Adrenal gland (tissue), 12 donors: ENCODE data around the gene GLIS1. TPM values are rescaled to one million over a fixed set of nuclear protein-coding genes. Genes with fewer than 3 reads are reported as not detected.

Experiments used
- DNase-seq, 7 donors: peaks; one replicate each; pipeline ENCODE4 v3.0.0-alpha.2; 2019 to 2020
- H3K27ac ChIP-seq, 5 donors: fragments of 200-600 bp; sonication (generic) in 4 of 5; 1 replicate in 3 of 5; 2 replicates in 2 of 5; pipeline versions ENCODE4 v1.5.1 to v1.8.0; 2016 to 2020; ENCODE audit warnings: mild to moderate bottlenecking in 1 of 5
- H3K27me3 ChIP-seq: fragments of 200-600 bp; 2 replicates; pipeline ENCODE4 v1.8.0; 2021
- H3K36me3 ChIP-seq, 2 donors: fragments of 200-600 bp; replicated peaks in 1 of 2; 1 replicate in 1 of 2; 2 replicates in 1 of 2; pipeline versions ENCODE4 v1.5.1 to v1.8.0; 2018 to 2022
- H3K4me1 ChIP-seq, 2 donors: fragments of 200-600 bp; replicated peaks in 1 of 2; 1 replicate in 1 of 2; 2 replicates in 1 of 2; pipeline versions ENCODE4 v1.5.1 to v1.8.0; 2018 to 2021
- H3K4me3 ChIP-seq, 4 donors: fragments of 200-600 bp; sonication (generic) in 3 of 4; one replicate each; pipeline ENCODE4 v1.5.1; 2016 to 2018
- H3K9me3 ChIP-seq, 3 donors: fragments of 200-600 bp; sonication (generic) in 1 of 3; replicated peaks in 1 of 3; 1 replicate in 2 of 3; 2 replicates in 1 of 3; pipeline versions ENCODE4 v1.5.1 to v1.8.0; 2016 to 2021
- CTCF ChIP-seq, 6 experiments: fragments of 450-650 bp in 4 of 6; fragments of 200-600 bp in 2 of 6; sonication (generic) in 1 of 6; IDR thresholded peaks; 1 replicate in 5 of 6; 2 replicates in 1 of 6; pipeline versions ENCODE4 v1.5.1 to v1.8.0; 2016 to 2021; ENCODE audit warnings: antibody characterized with exemption in 6 of 6, mild to moderate bottlenecking in 2 of 6, moderate library complexity in 1 of 6
- POLR2A ChIP-seq, 2 donors: fragments of 450-650 bp; IDR thresholded peaks; one replicate each; pipeline ENCODE4 v1.6.1; 2017; ENCODE audit warnings: antibody characterized with exemption in 2 of 2, mild to moderate bottlenecking in 2 of 2, moderate library complexity in 1 of 2
- WGBS, 4 donors: extraction: QIAGEN DNeasy Blood & Tissue Kit in 2 of 4; methylation state at CpG; one replicate each; pipeline versions ENCODE4 v1.1.5 to v1.1.7; 2013 to 2017; 5-methylcytosine and 5-hydroxymethylcytosine counted together
- intact Hi-C, 2 donors: fragments of 100-400 bp; cut with DNase I; formaldehyde crosslinking; loops; one replicate each; pipeline versions ENCODE4 v1.14.1 to v1.15.0; 2022 to 2023
- polyA plus RNA-seq, 3 donors: library from polyadenylated mRNA; stranded (reverse); fragments of 200-250 nt in 2 of 3; fragments of 350-450 nt in 1 of 3; fragmentation: Illumina TruSeq in 1 of 3; extraction: RNeasy Lipid Tissue Mini Kit (QIAGEN cat#74804) in 1 of 3; gene quantifications; one replicate each; pipeline ENCODE4 v1.2.3, GENCODE V29; 2013 to 2014
- total RNA-seq, 9 donors: library from RNA; depleted of rRNA in 4 of 9; stranded (reverse); fragments of >200 nt in 4 of 9; fragments of 120-200 nt in 1 of 9; fragmentation: NEBNext Ultra II Directional in 1 of 9; extraction: Animal tissue kit (Norgen Biotek cat#: 25700) in 1 of 9; gene quantifications; one replicate each; pipeline versions ENCODE4 v1.1.0 to v1.2.4, GENCODE V29; 2013 to 2023
- donor health status: healthy with polysubstance abuse.
- donor health status: Bipolar disorder and iron deficiency.
- donor health status: DM: yes; HTN: yes; CAD: no.
- donor health status: DM: no; HTN: no; CAD: no.
- donor health status: DM: no; HTN: no; CAD: no.
- donor health status: DM: yes; HTN: yes; CAD: no.

The GLIS1 gene
- total and polyA plus RNA-seq, 12 donors: 0.08 to 0.37 (median 0.14) TPM; not detected in 6

GRCh38 chr1:53540604-53541262 is 198.2 kb downstream of the GLIS1 start:
- Histone ChIP-seq H3K9me3 (no peaks in the 10 kb centered on the region), H3K36me3 (no peaks in the 10 kb centered on the region), H3K27ac (no peak overlapping the region), H3K4me1 (no peaks in the 10 kb centered on the region), H3K4me3 (no peak overlapping the region), H3K27me3 (no peaks in the 10 kb centered on the region)
- WGBS, 4 donors: 95 to 100% (median 96%) methylated on average over 11 to 14 of the region's 14 CpGs
- intact Hi-C loops: loop anchor here in 1 of 2 donors (5.0 kb wide), 1 partner anchor 557 kb away; no protein-coding TSS in a partner anchor
- DNase-seq: no peak
- TF ChIP-seq POLR2A (IDR thresholded peaks at IDR 0.05) (no peak), CTCF (IDR thresholded peaks at IDR 0.05) (no peak)

GRCh38 chr1:53539711-53540603 is 199.0 kb downstream of the GLIS1 start:
- no peak overlapping the region for H3K4me3 ChIP-seq
- WGBS, 4 donors: 82 to 92% (median 91%) methylated on average over 15 to 22 of the region's 22 CpGs
- intact Hi-C loops: loop anchor here in 1 of 2 donors (5.0 kb wide), 1 partner anchor 557 kb away; no protein-coding TSS in a partner anchor
- DNase-seq: no peak
- no peaks in the 10 kb centered on the region for H3K27me3 ChIP-seq
- no peaks in the 10 kb centered on the region for H3K4me1 ChIP-seq
- TF ChIP-seq CTCF (IDR thresholded peaks at IDR 0.05) (no peak), POLR2A (IDR thresholded peaks at IDR 0.05) (no peak)
- no peak overlapping the region for H3K27ac ChIP-seq
- no peaks in the 10 kb centered on the region for H3K36me3 ChIP-seq
- no peaks in the 10 kb centered on the region for H3K9me3 ChIP-seq

GRCh38 chr1:53539226-53539625 is 199.7 kb downstream of the GLIS1 start:
- no peak for DNase-seq
- TF ChIP-seq POLR2A (IDR thresholded peaks at IDR 0.05) (no peak), CTCF (IDR thresholded peaks at IDR 0.05) (no peak)
- H3K4me1 ChIP-seq: no peaks in the 10 kb centered on the region
- WGBS, 4 donors: 65 to 90% (median 81%) methylated on average over 2 of the region's 2 CpGs
- H3K9me3 ChIP-seq: no peaks in the 10 kb centered on the region
- H3K27ac ChIP-seq: no peak overlapping the region
- no peaks in the 10 kb centered on the region for H3K36me3 ChIP-seq
- intact Hi-C loops: no loop called here
- H3K4me3 ChIP-seq: no peak overlapping the region
- H3K27me3 ChIP-seq: no peaks in the 10 kb centered on the region

GRCh38 chr1:53536606-53537005 is 202.4 kb downstream of the GLIS1 start:
- WGBS, 4 donors: 65 to 79% (median 75%) methylated on average over 4 to 6 of the region's 6 CpGs

More at GRCh38 chr1:53536606-53537005, 202.4 kb downstream of the GLIS1 start:
- H3K36me3 ChIP-seq: no peaks in the 10 kb centered on the region
- H3K9me3 ChIP-seq: no peaks in the 10 kb centered on the region
- no peaks in the 10 kb centered on the region for H3K27me3 ChIP-seq
- no peak for DNase-seq
- no peak for TF ChIP-seq POLR2A (IDR thresholded peaks at IDR 0.05)
- no peak for TF ChIP-seq CTCF (IDR thresholded peaks at IDR 0.05)
- no peaks in the 10 kb centered on the region for H3K4me1 ChIP-seq
- intact Hi-C loops: no loop called here
- no peak overlapping the region for H3K4me3 ChIP-seq
- H3K27ac ChIP-seq: no peak overlapping the region
